Kidney (tissue), 14 donors: Measurements from ENCODE around the gene ZNF506. TPM values are rescaled to one million over a fixed set of nuclear protein-coding genes. Genes with fewer than 3 reads are reported as not detected.

Experiments used
- DNase-seq, 5 donors: peaks; one replicate each; pipeline ENCODE4 v3.0.0-alpha.2; 2013 to 2020
- FAIRE-seq: peaks from 2 replicates; lab custom pipeline; 2012; peaks lifted over from hg19 to GRCh38; lab: Jason Lieb, UNC
- H3K27ac ChIP-seq, 2 donors: one replicate each; pipeline ENCODE4 v1.7.0; 2013; ENCODE audit warnings: low read depth in 2 of 2, low read length in 2 of 2, inconsistent platforms in 1 of 2
- H3K27me3 ChIP-seq: one replicate; pipeline ENCODE4 v1.7.1; 2013; ENCODE audit warnings: low read length, inconsistent platforms; ENCODE audit not compliant: control insufficient read depth, insufficient read depth
- H3K36me3 ChIP-seq, 3 donors: one replicate each; pipeline versions ENCODE4 v1.7.0 to v1.7.1; 2013; ENCODE audit warnings: low read length in 3 of 3, control low read depth in 1 of 3, inconsistent platforms in 1 of 3; ENCODE audit not compliant: insufficient read depth in 3 of 3, control insufficient read depth in 2 of 3
- H3K4me1 ChIP-seq, 3 donors: one replicate each; pipeline versions ENCODE4 v1.7.0 to v1.7.1; 2013; ENCODE audit warnings: low read length in 3 of 3, inconsistent platforms in 1 of 3, low read depth in 1 of 3; ENCODE audit not compliant: control insufficient read depth in 2 of 3, insufficient read depth in 2 of 3
- H3K4me3 ChIP-seq, 3 donors: one replicate each; pipeline versions ENCODE4 v1.7.0 to v1.8.1; 2013; ENCODE audit warnings: low read length in 3 of 3, control low read depth in 1 of 3, inconsistent platforms in 1 of 3
- H3K9ac ChIP-seq, 3 donors: one replicate each; pipeline versions ENCODE4 v1.7.0 to v1.7.1; 2013; ENCODE audit warnings: low read length in 3 of 3, control low read depth in 1 of 3, inconsistent platforms in 1 of 3
- H3K9me3 ChIP-seq, 3 donors: one replicate each; pipeline versions ENCODE4 v1.7.0 to v1.7.1; 2013; ENCODE audit warnings: low read length in 3 of 3, control low read depth in 1 of 3, inconsistent platforms in 1 of 3; ENCODE audit not compliant: control insufficient read depth in 2 of 3, insufficient read depth in 1 of 3
- CTCF ChIP-seq: IDR thresholded peaks from 3 replicates; pipeline ENCODE4 v1.5.1; 2012; ENCODE audit warnings: mild to moderate bottlenecking, moderate library complexity, borderline replicate concordance; ENCODE audit not compliant: insufficient read depth; ENCODE audit errors: extremely low read depth
- intact Hi-C: fragments of 100-400 bp; cut with DNase I; formaldehyde crosslinking; loops from one replicate; pipeline ENCODE4 v1.11.1; 2022
- polyA plus RNA-seq: library from polyadenylated mRNA; stranded (reverse); fragments of 350-450 nt; fragmentation: Illumina TruSeq; extraction: RNeasy Lipid Tissue Mini Kit (QIAGEN cat#74804); gene quantifications from one replicate; pipeline ENCODE4 v1.2.3, GENCODE V29; 2014; ENCODE audit warnings: low read depth, low replicate concordance; ENCODE audit not compliant: insufficient read depth
- total RNA-seq: library from RNA; stranded (reverse); fragmentation: NEBNext Ultra II Directional; extraction: Animal tissue kit (Norgen Biotek cat#: 25700); gene quantifications from one replicate; pipeline ENCODE4 v1.2.1, GENCODE V29; 2021
- donor health status: control.
- donor health status: control.
- donor health status: control.
- donor health status: control.
- donor health status: control.
- donor health status: DM: yes; HTN: yes; CAD: no.
- donor health status: Normal renal cell carcinoma (clear cell type).

ZNF506 gene
- total and polyA plus RNA-seq, 2 donors from 2014 or later, result 7.4 to 37.8 TPM

GRCh38 chr19:19849056-19849455 lies 27.5 kb upstream of the ZNF506 start:
- FAIRE-seq, result no peak
- intact Hi-C loops, result no loop called here
- DNase-seq, result no peak

GRCh38 chr19:19847781-19848180 lies 26.2 kb upstream of the ZNF506 start:
- Histone ChIP-seq H3K27ac (no peak overlapping the region), H3K4me1 (no peaks in the 10 kb centered on the region), H3K9ac (no peak overlapping the region), H3K4me3 (no peak overlapping the region), H3K9me3 (no peaks in the 10 kb centered on the region), H3K36me3 (no peaks in the 10 kb centered on the region), H3K27me3 (no peaks in the 10 kb centered on the region)
- no peak for TF ChIP-seq CTCF
- intact Hi-C loops, result no loop called here
- DNase-seq (no peak), FAIRE-seq (no peak)

More at GRCh38 chr19:19849056-19849455, 27.5 kb upstream of the ZNF506 start:
- H3K9ac ChIP-seq, result no peak overlapping the region
- no peaks in the 10 kb centered on the region for H3K27me3 ChIP-seq
- no peaks in the 10 kb centered on the region for H3K9me3 ChIP-seq
- TF ChIP-seq CTCF, result no peak
- no peak overlapping the region for H3K27ac ChIP-seq
- H3K4me1 ChIP-seq, result no peaks in the 10 kb centered on the region
- H3K4me3 ChIP-seq, result no peak overlapping the region
- H3K36me3 ChIP-seq, result no peaks in the 10 kb centered on the region

- Histone ChIP-seq H3K9ac (no peak overlapping the region), H3K36me3 (no peaks in the 10 kb centered on the region), H3K4me1 (no peaks in the 10 kb centered on the region), H3K9me3 (peaks cover 0 to 31% (median 10%) of the 10 kb centered on the region in 3 donors), H3K4me3 (no peak overlapping the region), H3K27me3 (no peaks in the 10 kb centered on the region), H3K27ac (no peak overlapping the region)
- DNase-seq, result no peak
- intact Hi-C loops, result no loop called here
- no peak for FAIRE-seq
- no peak for TF ChIP-seq CTCF
These were observed 14.0 kb upstream of the ZNF506 start for GRCh38 chr19:19835560-19836038.

- peaks cover 0 to 17% (median 0%) of the 10 kb centered on the region in 3 donors for H3K9me3 ChIP-seq
- DNase-seq, result no peak
- intact Hi-C loops, result no loop called here
These were observed 5.3 kb upstream of the ZNF506 start for GRCh38 chr19:19826875-19827274.

More at GRCh38 chr19:19826875-19827274, 5.3 kb upstream of the ZNF506 start:
- no peak overlapping the region for H3K9ac ChIP-seq
- H3K4me1 ChIP-seq, result no peaks in the 10 kb centered on the region
- no peak overlapping the region for H3K27ac ChIP-seq
- no peaks in the 10 kb centered on the region for H3K27me3 ChIP-seq
- FAIRE-seq, result no peak
- TF ChIP-seq CTCF, result no peak
- H3K4me3 ChIP-seq, result no peak overlapping the region
- H3K36me3 ChIP-seq, result no peaks in the 10 kb centered on the region
